Body of pancreas (tissue), 4 donors: ENCODE results near the gene ZNF341. TPM values are rescaled to one million over a fixed set of nuclear protein-coding genes. Genes with fewer than 3 reads are reported as not detected.

Source experiments
- ATAC-seq: fragments of 150-250 bp; one replicate; pipeline ENCODE4 v1.9.1; 2016
- DNase-seq, 4 donors: peaks; one replicate each; pipeline ENCODE4 v3.0.0-alpha.2; 2019
- H3K27ac ChIP-seq, 4 donors: fragments of 200-600 bp; sonication (generic); 1 replicate in 3 of 4; 2 replicates in 1 of 4; pipeline versions ENCODE4 v1.5.1 to v1.6.1; 2016 to 2019; ENCODE audit warnings: mild to moderate bottlenecking in 1 of 4, mixed read lengths in 1 of 4, moderate library complexity in 1 of 4
- H3K27me3 ChIP-seq, 2 donors: fragments of 200-600 bp; sonication (generic); one replicate each; pipeline ENCODE4 v1.6.0; 2016; ENCODE audit warnings: mild to moderate bottlenecking in 1 of 2
- H3K36me3 ChIP-seq, 2 donors: fragments of 200-600 bp; sonication (generic); replicated peaks in 1 of 2; 2 replicates each; pipeline ENCODE4 v1.5.1; 2016; ENCODE audit warnings: low read depth in 2 of 2; ENCODE audit not compliant: insufficient read depth in 1 of 2
- H3K4me1 ChIP-seq: fragments of 200-600 bp; sonication (generic); one replicate; pipeline ENCODE4 v1.6.0; 2016
- H3K4me3 ChIP-seq, 2 donors: fragments of 200-600 bp; sonication (generic); 1 replicate in 1 of 2; 2 replicates in 1 of 2; pipeline ENCODE4 v1.5.1; 2016 to 2019
- H3K9me3 ChIP-seq, 3 donors: fragments of 200-600 bp; sonication (generic); 1 replicate in 2 of 3; 2 replicates in 1 of 3; pipeline ENCODE4 v1.5.1; 2016
- POLR2A ChIP-seq, 3 donors: fragments of 450-650 bp; IDR thresholded peaks; one replicate each; pipeline ENCODE4 v1.6.1; 2016; ENCODE audit warnings: antibody characterized with exemption in 3 of 3, mild to moderate bottlenecking in 2 of 3
- WGBS, 2 donors: methylation state at CpG; one replicate each; pipeline ENCODE4 v1.1.5; 2017; 5-methylcytosine and 5-hydroxymethylcytosine counted together
- intact Hi-C: fragments of 100-400 bp; cut with DNase I; formaldehyde crosslinking; loops from one replicate; pipeline ENCODE4 v1.15.1; 2023
- total RNA-seq, 2 donors: library from RNA; depleted of rRNA; stranded (reverse); fragments of >200 nt; gene quantifications; one replicate each; pipeline ENCODE4 v1.1.0, GENCODE V29; 2016
- TF ChIP-seq, protein P1 (sequence below), 7 experiments: fragments of 450-650 bp in 4 of 7; fragments of 200-600 bp in 3 of 7; sonication (generic) in 3 of 7; IDR thresholded peaks; one replicate each; pipeline ENCODE4 v1.5.1; 2016 to 2019; ENCODE audit warnings: antibody characterized with exemption in 7 of 7

ZNF341 gene
- total RNA-seq, 2 donors from 2014 or later, result 0.33 to 0.78 TPM

DNA sequence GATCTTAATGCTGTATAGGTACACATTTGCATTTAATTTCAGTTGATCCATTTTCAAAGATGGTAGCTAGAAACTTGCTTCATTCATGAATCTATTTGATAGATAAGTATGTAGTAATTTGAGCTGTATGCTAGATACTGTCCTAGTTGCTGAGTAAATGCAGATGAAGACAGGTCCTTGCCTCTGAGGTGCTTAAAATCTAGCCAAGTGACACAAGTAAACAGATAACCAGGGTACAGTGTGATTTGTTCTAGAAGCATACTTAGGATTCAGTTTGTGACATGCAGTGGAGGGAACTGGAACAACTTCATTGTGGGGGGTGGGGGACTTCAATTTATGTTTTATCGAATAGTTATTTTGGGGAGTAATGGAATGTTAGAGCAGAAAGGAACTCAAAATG lies 88.6 kb downstream of the ZNF341 start:
- peaks cover 40% of the 10 kb centered on the region for H3K4me1 ChIP-seq
- no peaks in the 10 kb centered on the region for H3K9me3 ChIP-seq
- DNase-seq, result no peak
- intact Hi-C loops, result no loop called here
- no peak overlapping the region for H3K27ac ChIP-seq
- no peaks in the 10 kb centered on the region for H3K36me3 ChIP-seq
- H3K4me3 ChIP-seq, result no peak overlapping the region
- WGBS, 2 donors, result 79 to 94% methylated on average over 1 of the region's 1 CpG
- TF ChIP-seq, protein P1, sequence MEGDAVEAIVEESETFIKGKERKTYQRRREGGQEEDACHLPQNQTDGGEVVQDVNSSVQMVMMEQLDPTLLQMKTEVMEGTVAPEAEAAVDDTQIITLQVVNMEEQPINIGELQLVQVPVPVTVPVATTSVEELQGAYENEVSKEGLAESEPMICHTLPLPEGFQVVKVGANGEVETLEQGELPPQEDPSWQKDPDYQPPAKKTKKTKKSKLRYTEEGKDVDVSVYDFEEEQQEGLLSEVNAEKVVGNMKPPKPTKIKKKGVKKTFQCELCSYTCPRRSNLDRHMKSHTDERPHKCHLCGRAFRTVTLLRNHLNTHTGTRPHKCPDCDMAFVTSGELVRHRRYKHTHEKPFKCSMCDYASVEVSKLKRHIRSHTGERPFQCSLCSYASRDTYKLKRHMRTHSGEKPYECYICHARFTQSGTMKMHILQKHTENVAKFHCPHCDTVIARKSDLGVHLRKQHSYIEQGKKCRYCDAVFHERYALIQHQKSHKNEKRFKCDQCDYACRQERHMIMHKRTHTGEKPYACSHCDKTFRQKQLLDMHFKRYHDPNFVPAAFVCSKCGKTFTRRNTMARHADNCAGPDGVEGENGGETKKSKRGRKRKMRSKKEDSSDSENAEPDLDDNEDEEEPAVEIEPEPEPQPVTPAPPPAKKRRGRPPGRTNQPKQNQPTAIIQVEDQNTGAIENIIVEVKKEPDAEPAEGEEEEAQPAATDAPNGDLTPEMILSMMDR (IDR thresholded peaks at IDR 0.05), result no peak
- no peak for TF ChIP-seq POLR2A (IDR thresholded peaks at IDR 0.05)
- no peaks in the 10 kb centered on the region for H3K27me3 ChIP-seq
- no peak for ATAC-seq

- intact Hi-C loops, result no loop called here
- TF ChIP-seq, protein P1 (IDR thresholded peaks at IDR 0.05), result no peak
- TF ChIP-seq POLR2A (IDR thresholded peaks at IDR 0.05), result no peak
- no peaks in the 10 kb centered on the region for H3K36me3 ChIP-seq
- no peaks in the 10 kb centered on the region for H3K9me3 ChIP-seq
- H3K27ac ChIP-seq, result no peak overlapping the region
- DNase-seq (no peak), ATAC-seq (no peak)
- H3K4me3 ChIP-seq, result no peak overlapping the region
- H3K27me3 ChIP-seq, result no peaks in the 10 kb centered on the region
- WGBS, 2 donors, result 55 to 63% methylated on average over 4 of the region's 4 CpGs
- peaks cover 44% of the 10 kb centered on the region for H3K4me1 ChIP-seq
Observed at GRCh38 chr20:33821270-33821836, 89.6 kb downstream of the ZNF341 start.

DNA sequence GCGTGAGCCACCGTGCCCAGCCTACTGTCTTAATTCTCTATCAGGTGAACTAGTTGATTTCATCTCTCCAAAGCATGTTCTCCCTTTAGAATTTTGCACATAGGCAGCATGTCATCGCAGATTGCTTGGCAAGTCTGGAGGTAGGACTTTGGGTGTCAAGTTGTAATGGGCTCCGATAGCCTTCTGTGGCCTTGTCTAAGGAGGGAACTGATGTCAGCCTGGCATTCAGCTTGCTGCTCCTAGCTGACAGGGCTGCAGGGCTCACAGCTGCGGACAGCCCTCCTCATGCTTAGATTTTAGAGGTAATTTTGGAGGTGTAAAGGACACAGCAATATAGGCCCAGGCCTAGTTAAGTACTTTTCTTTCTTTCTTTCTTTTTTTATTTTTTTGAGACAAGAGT lies 90.6 kb downstream of the ZNF341 start:
- Histone ChIP-seq H3K9me3 (no peaks in the 10 kb centered on the region), H3K27me3 (no peaks in the 10 kb centered on the region), H3K36me3 (no peaks in the 10 kb centered on the region), H3K4me1 (peaks cover 44% of the 10 kb centered on the region), H3K4me3 (no peak overlapping the region), H3K27ac (no peak overlapping the region)
- intact Hi-C loops, result no loop called here
- TF ChIP-seq POLR2A (IDR thresholded peaks at IDR 0.05), result no peak
- TF ChIP-seq, protein P1 (IDR thresholded peaks at IDR 0.05), result no peak
- 81 to 84% methylated on average over 5 of the region's 5 CpGs for WGBS, 2 donors
- DNase-seq (no peak), ATAC-seq (no peak)

- no peaks in the 10 kb centered on the region for H3K27me3 ChIP-seq
- H3K4me3 ChIP-seq, result no peak overlapping the region
- no peak for TF ChIP-seq POLR2A (IDR thresholded peaks at IDR 0.05)
- TF ChIP-seq, protein P1 (IDR thresholded peaks at IDR 0.05), result no peak
- peaks cover 50% of the 10 kb centered on the region for H3K4me1 ChIP-seq
- intact Hi-C loops, result no loop called here
- H3K36me3 ChIP-seq, result no peaks in the 10 kb centered on the region
- no peaks in the 10 kb centered on the region for H3K9me3 ChIP-seq
- 91 to 92% methylated on average over 5 of the region's 5 CpGs for WGBS, 2 donors
- no peak for ATAC-seq
- H3K27ac ChIP-seq, result no peak overlapping the region
- DNase-seq, result no peak
Observed at GRCh38 chr20:33822991-33823390, 91.2 kb downstream of the ZNF341 start.

DNA sequence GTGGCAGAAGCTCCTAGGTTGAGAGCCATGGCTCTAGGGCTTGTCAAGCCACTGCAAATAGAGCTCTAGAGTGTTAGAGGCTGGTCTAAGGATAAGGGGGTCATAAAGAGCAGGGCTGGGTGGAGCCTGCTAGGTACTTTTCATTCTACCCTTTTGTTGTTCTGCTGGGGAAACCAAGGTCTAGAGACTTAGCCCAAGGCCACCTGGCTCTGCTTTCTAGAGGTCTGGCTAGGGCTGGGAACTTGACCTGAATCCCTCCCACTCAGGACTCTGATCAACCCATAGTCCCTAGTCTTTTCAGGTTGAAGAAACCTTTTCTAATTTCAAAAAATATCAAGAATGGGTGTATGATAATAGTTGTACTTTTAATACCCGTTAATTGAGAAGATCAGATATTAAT lies 93.1 kb downstream of the ZNF341 start:
- Histone ChIP-seq H3K4me3 (no peak overlapping the region), H3K27me3 (no peaks in the 10 kb centered on the region), H3K9me3 (no peaks in the 10 kb centered on the region), H3K27ac (peak overlapping the region in 2 of 4 donors; percentile 16 to 29), H3K36me3 (no peaks in the 10 kb centered on the region), H3K4me1 (peaks cover 66% of the 10 kb centered on the region)
- TF ChIP-seq, protein P1 (IDR thresholded peaks at IDR 0.05), result no peak
- WGBS, 2 donors, result 82 to 91% methylated on average over 1 of the region's 1 CpG
- intact Hi-C loops, result no loop called here
- ATAC-seq, result no peak
- no peak for DNase-seq
